ENCODE measurements around the gene SH2D7. TPM values are rescaled to one million over a fixed set of nuclear protein-coding genes. Genes with fewer than 3 reads are reported as not detected.
A peak's percentile ranks its signal among the peaks of the same experiment; 100 is the strongest.

SH2D7 gene
- total and polyA plus RNA-seq, 4 experiments from 2014 or later: not detected

- Histone ChIP-seq H3K36me3 (ENCODE audit: insufficient read depth, low read length) (no peaks in the 10 kb centered on the region), H3K27me3 (ENCODE audit: insufficient read depth, low read length) (no peaks in the 10 kb centered on the region), H3K9me3 (ENCODE audit: control insufficient read depth in 1 of 2, low read length in 2 of 2) (no peaks in the 10 kb centered on the region), H3K27ac (ENCODE audit: low read depth, low read length) (peak overlapping the region; percentile 83), H3K4me3 (ENCODE audit: low read length in 2 of 2) (peak overlapping the region; percentile 59 to 89), H3K4me1 (ENCODE audit: insufficient read depth, low read length) (peaks cover 53% of the 10 kb centered on the region)
- peaks cover 37 to 70% (median 52%) of the 10 kb centered on the region in 4 donors for H3K4me1 Mint-ChIP-seq
- peak in 1 of 5 donors; percentile 13 for DNase-seq
- H3K36me3 Mint-ChIP-seq: peaks cover 9 to 15% of the 10 kb centered on the region in 2 donors
- peak overlapping the region; percentile 93 to 100 (median 99) for H3K4me3 Mint-ChIP-seq
- CTCF ChIA-PET (ENCODE audit: partially characterized antibody): interaction anchor here (0.9 to 5.5 kb wide), 11 partner anchors 9 to 76 kb away, joined by 3 to 38 read pairs (median 5); no protein-coding TSS in a partner anchor
- H3K9me3 Mint-ChIP-seq: no peaks in the 10 kb centered on the region
- POLR2A ChIA-PET (ENCODE audit: partially characterized antibody): interaction anchor here (0.8 to 16.7 kb wide), 9 partner anchors 8 to 76 kb away, joined by 3 to 984 read pairs (median 3); no protein-coding TSS in a partner anchor
- no peaks in the 10 kb centered on the region for H3K27me3 Mint-ChIP-seq
- intact Hi-C loops (cut with micrococcal nuclease): loop anchor here (1.0 to 2.0 kb wide), 5 partner anchors 7 to 42 kb away; no protein-coding TSS in a partner anchor
- peak overlapping the region; percentile 89 to 99 (median 97) for H3K27ac Mint-ChIP-seq
These were observed 15.9 kb upstream of the SH2D7 start for GRCh38 chr15:78076231-78077052.

- POLR2A ChIA-PET (ENCODE audit: partially characterized antibody): interaction anchor here (0.9 to 16.7 kb wide), 8 partner anchors 9 to 70 kb away, joined by 3 to 984 read pairs (median 4); no protein-coding TSS in a partner anchor
- Histone ChIP-seq H3K9me3 (ENCODE audit: control insufficient read depth in 1 of 2, low read length in 2 of 2) (no peaks in the 10 kb centered on the region), H3K27me3 (ENCODE audit: insufficient read depth, low read length) (no peaks in the 10 kb centered on the region), H3K36me3 (ENCODE audit: insufficient read depth, low read length) (no peaks in the 10 kb centered on the region), H3K4me3 (ENCODE audit: low read length in 2 of 2) (peak within 1 kb of the TSS; percentile 59 to 89), H3K4me1 (ENCODE audit: insufficient read depth, low read length) (peaks cover 45% of the 10 kb centered on the region), H3K27ac (ENCODE audit: low read depth, low read length) (peak within 1 kb of the TSS; percentile 83)
- CTCF ChIA-PET (ENCODE audit: partially characterized antibody): interaction anchor here (0.9 to 2.5 kb wide), 9 partner anchors 8 to 77 kb away, joined by 3 to 15 read pairs (median 4); no protein-coding TSS in a partner anchor
- peaks cover 9 to 15% of the 10 kb centered on the region in 2 donors for H3K36me3 Mint-ChIP-seq
- peaks cover 31 to 61% (median 46%) of the 10 kb centered on the region in 4 donors for H3K4me1 Mint-ChIP-seq
- peak within 1 kb of the TSS; percentile 89 to 99 (median 97) for H3K27ac Mint-ChIP-seq
- peak within 1 kb of the TSS; percentile 93 to 100 (median 99) for H3K4me3 Mint-ChIP-seq
- H3K27me3 Mint-ChIP-seq: no peaks in the 10 kb centered on the region
- intact Hi-C loops (cut with micrococcal nuclease): loop anchor here (1.0 to 2.0 kb wide), 4 partner anchors 8 to 31 kb away; no protein-coding TSS in a partner anchor
- DNase-seq: peak; percentile 65 to 71 (median 68)
- no peaks in the 10 kb centered on the region for H3K9me3 Mint-ChIP-seq
These were observed 15.1 kb upstream of the SH2D7 start, which contains the start of gene TBC1D2B for GRCh38 chr15:78077053-78077870. TSS of gene TBC1D2B (minus strand) at chr15:78077711. CDS start at chr15:78077652, 59 bp downstream.

- Mint-ChIP-seq H3K36me3 (peaks cover 9 to 15% of the 10 kb centered on the region in 2 donors), H3K4me3 (peak overlapping the region; percentile 83 to 92 (median 90)), H3K27me3 (no peaks in the 10 kb centered on the region), H3K4me1 (peaks cover 25 to 56% (median 40%) of the 10 kb centered on the region in 4 donors), H3K9me3 (no peaks in the 10 kb centered on the region), H3K27ac (peak overlapping the region; percentile 89 to 96 (median 92))
- Histone ChIP-seq H3K36me3 (ENCODE audit: insufficient read depth, low read length) (no peaks in the 10 kb centered on the region), H3K4me1 (ENCODE audit: insufficient read depth, low read length) (peaks cover 39% of the 10 kb centered on the region), H3K27me3 (ENCODE audit: insufficient read depth, low read length) (no peaks in the 10 kb centered on the region), H3K27ac (ENCODE audit: low read depth, low read length) (peak overlapping the region; percentile 83), H3K9me3 (ENCODE audit: control insufficient read depth in 1 of 2, low read length in 2 of 2) (no peaks in the 10 kb centered on the region), H3K4me3 (ENCODE audit: low read length in 2 of 2) (peak overlapping the region; percentile 12 to 89)
- POLR2A ChIA-PET (ENCODE audit: partially characterized antibody): interaction anchor here (0.9 to 16.7 kb wide), 8 partner anchors 10 to 69 kb away, joined by 3 to 984 read pairs (median 4); no protein-coding TSS in a partner anchor
- DNase-seq: no peak
- CTCF ChIA-PET (ENCODE audit: partially characterized antibody): interaction anchor here (0.7 to 2.5 kb wide), 10 partner anchors 8 to 46 kb away, joined by 3 to 15 read pairs (median 5); no protein-coding TSS in a partner anchor
- intact Hi-C loops (cut with micrococcal nuclease): loop anchor here (1.0 to 2.0 kb wide), 4 partner anchors 9 to 30 kb away; no protein-coding TSS in a partner anchor
These were observed 14.5 kb upstream of the SH2D7 start for GRCh38 chr15:78077871-78078210.

GRCh38 chr15:78079298-78080087 is 12.9 kb upstream of the SH2D7 start:
- POLR2A ChIA-PET (ENCODE audit: partially characterized antibody): interaction anchor here (1.0 to 16.7 kb wide), 4 partner anchors 10 to 32 kb away, joined by 3 to 984 read pairs (median 4); no protein-coding TSS in a partner anchor
- intact Hi-C loops (cut with micrococcal nuclease): no loop called here
- CTCF ChIA-PET (ENCODE audit: partially characterized antibody): interaction anchor here (0.7 to 2.5 kb wide), 5 partner anchors 10 to 80 kb away, joined by 4 to 15 read pairs (median 5); no protein-coding TSS in a partner anchor

GRCh38 chr15:78080088-78080460 is 12.3 kb upstream of the SH2D7 start:
- POLR2A ChIA-PET (ENCODE audit: partially characterized antibody): interaction anchor here (1.0 to 16.7 kb wide), 3 partner anchors 12 to 32 kb away, joined by 3 to 984 read pairs (median 3); no protein-coding TSS in a partner anchor
- H3K4me1 Mint-ChIP-seq: peaks cover 11 to 37% (median 24%) of the 10 kb centered on the region in 4 donors
- Histone ChIP-seq H3K4me3 (ENCODE audit: low read length in 2 of 2) (no peak overlapping the region), H3K27ac (ENCODE audit: low read depth, low read length) (no peak overlapping the region), H3K27me3 (ENCODE audit: insufficient read depth, low read length) (no peaks in the 10 kb centered on the region), H3K4me1 (ENCODE audit: insufficient read depth, low read length) (peaks cover 21% of the 10 kb centered on the region), H3K9me3 (ENCODE audit: control insufficient read depth in 1 of 2, low read length in 2 of 2) (no peaks in the 10 kb centered on the region), H3K36me3 (ENCODE audit: insufficient read depth, low read length) (no peaks in the 10 kb centered on the region)
- peak overlapping the region in 2 of 8 donors; percentile 23 to 46 for H3K4me3 Mint-ChIP-seq
- peaks cover 9% of the 10 kb centered on the region in 2 donors for H3K36me3 Mint-ChIP-seq
- no peak for DNase-seq
- H3K27ac Mint-ChIP-seq: peak overlapping the region in 3 of 7 donors; percentile 37 to 60 (median 38)
- no peaks in the 10 kb centered on the region for H3K9me3 Mint-ChIP-seq
- H3K27me3 Mint-ChIP-seq: no peaks in the 10 kb centered on the region
- CTCF ChIA-PET (ENCODE audit: partially characterized antibody): no interaction called here
- intact Hi-C loops (cut with micrococcal nuclease): no loop called here

More at GRCh38 chr15:78079298-78080087, 12.9 kb upstream of the SH2D7 start:
- H3K27ac Mint-ChIP-seq: peak overlapping the region in 6 of 7 donors; percentile 17 to 89 (median 58)
- no peak overlapping the region for H3K27ac ChIP-seq (ENCODE audit: low read depth, low read length)
- peaks cover 14 to 41% (median 28%) of the 10 kb centered on the region in 4 donors for H3K4me1 Mint-ChIP-seq
- H3K9me3 Mint-ChIP-seq: no peaks in the 10 kb centered on the region
- no peaks in the 10 kb centered on the region for H3K27me3 Mint-ChIP-seq
- no peaks in the 10 kb centered on the region for H3K9me3 ChIP-seq (ENCODE audit: control insufficient read depth in 1 of 2, low read length in 2 of 2)
- peaks cover 26% of the 10 kb centered on the region for H3K4me1 ChIP-seq (ENCODE audit: insufficient read depth, low read length)
- H3K27me3 ChIP-seq (ENCODE audit: insufficient read depth, low read length): no peaks in the 10 kb centered on the region
- H3K4me3 Mint-ChIP-seq: peak overlapping the region in 5 of 8 donors; percentile 23 to 87 (median 30)
- DNase-seq: no peak
- peaks cover 9 to 12% of the 10 kb centered on the region in 2 donors for H3K36me3 Mint-ChIP-seq
- no peaks in the 10 kb centered on the region for H3K36me3 ChIP-seq (ENCODE audit: insufficient read depth, low read length)
- no peak overlapping the region for H3K4me3 ChIP-seq (ENCODE audit: low read length in 2 of 2)

All from CD4-positive, alpha-beta memory T cell (primary cell).